ENCODE results near the gene HSPA1B.
"Not testable (repeated sequence)": the region's sequence is repeated elsewhere in the genome, so short reads cannot be mapped to it uniquely, and the experiment has no call there.

Gene HSPA1B

GRCh38 chr6:31829633-31830283, 2.2 kb downstream of the HSPA1B start:
- no peak for DNase-seq (ENCODE audit: low spot score)

GRCh38 chr6:31830886-31831335, 3.4 kb downstream of the HSPA1B start:
- no peak for DNase-seq (ENCODE audit: low spot score)

GRCh38 chr6:31831350-31832215, 4.0 kb downstream of the HSPA1B start:
- no peak for DNase-seq (ENCODE audit: low spot score)

DNA sequence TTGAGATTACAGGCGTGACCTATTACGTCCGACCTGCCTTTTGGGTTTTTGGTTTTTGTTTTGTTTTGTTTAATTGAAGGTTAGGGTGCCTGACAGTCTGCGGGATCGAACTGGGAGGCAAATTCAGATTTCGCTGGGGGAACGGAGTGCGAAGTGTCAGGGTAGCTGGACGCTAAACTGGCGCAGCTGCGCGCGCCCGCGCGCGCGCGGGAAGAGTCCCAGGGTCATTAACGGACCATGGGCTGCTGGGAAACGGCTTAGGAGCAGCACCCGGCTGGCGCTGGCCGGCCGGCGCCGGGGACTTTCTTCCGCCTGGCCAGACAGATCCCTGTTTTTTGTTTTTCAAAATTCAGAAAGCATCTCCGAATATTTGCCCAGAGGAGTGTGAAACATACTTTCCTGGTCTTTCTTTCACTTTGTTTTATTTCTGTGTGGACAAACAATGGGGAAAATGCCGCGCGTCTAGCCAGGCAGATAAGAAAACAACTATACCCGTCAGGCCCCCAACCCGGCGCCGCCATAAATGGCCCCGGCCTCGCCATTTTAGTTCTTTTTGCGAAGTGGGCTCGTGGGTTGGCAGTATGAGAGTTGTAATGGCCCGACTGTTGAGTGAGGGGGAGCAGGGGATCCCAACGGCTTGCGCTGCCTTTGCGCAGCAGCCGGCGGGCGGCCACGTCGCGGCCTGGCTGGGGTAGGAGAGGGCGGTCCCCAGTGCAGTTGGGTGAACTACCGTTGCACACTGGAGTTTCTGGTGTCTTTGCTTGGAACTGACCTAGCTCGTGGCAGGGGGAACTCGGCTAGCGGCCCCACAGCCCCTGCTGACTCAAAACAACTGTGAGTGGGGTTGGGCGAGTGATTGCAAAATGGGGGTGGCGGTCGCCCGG, 7.1 kb downstream of the HSPA1B start:
- DNase-seq (ENCODE audit: low spot score), result peak; percentile 89

DNA sequence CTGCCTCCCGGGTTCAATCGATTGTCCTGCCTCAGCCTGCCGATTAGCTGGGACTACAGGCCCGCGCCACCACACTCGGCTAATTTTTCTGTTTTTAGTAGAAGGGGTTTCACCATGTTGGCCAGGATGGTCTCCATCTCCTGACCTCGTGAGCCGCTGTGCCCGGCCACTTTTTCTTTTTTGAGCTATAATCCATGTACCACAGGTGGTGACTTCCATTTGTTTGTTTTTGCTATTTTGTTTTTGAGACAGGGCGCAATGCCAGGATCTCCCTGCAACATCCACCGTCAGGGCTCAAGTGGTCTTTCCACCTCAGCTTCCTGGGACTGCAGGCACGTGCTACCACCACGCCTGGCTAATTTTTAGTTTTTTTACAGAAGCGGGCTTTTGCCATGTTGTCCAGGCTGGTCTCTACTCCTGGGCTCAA, 8.5 kb downstream of the HSPA1B start:
- no peak for DNase-seq (ENCODE audit: low spot score)

- DNase-seq (ENCODE audit: low spot score), result no peak
Observed at GRCh38 chr6:31836474-31837368, 9.2 kb downstream of the HSPA1B start.

DNA sequence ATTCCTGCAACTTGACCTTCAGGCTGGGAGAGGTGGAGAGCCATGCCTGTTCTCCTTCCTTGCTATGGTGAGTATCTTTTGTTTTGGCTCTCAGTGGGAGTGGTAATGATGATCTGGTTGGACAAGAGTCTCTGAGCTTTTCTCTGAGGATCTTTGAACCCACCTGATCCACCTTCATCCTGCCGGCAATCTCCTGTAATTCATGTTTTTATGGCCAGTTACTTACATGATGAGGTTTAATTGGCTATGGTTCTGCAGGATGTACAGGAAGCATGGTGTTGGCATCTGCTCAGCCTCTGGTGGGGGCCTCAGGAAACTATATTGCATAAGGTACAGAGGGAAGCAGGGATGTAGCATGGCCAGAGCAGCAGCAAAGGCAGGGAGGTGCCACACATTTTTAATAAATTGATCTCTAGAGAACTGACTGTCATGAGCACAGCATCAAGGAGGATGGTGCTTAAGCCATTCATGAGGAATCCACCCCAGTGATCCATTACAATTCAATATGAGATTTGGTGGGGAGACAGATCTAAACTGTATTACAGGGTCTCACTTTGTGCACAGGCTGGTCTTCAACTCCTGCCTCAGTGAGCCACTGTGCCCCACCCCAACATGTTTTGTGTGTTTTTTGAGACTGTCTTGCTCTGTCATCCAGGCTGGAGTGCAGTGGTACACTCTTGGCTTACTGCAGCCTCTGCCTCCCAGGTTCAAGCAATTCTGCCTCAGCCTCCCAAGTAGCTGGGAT, 10.0 kb downstream of the HSPA1B start:
- no peak for DNase-seq (ENCODE audit: low spot score)

- not testable (repeated sequence) for DNase-seq (ENCODE audit: low spot score)
Observed at GRCh38 chr6:31838114-31838553, 10.6 kb downstream of the HSPA1B start.

DNA sequence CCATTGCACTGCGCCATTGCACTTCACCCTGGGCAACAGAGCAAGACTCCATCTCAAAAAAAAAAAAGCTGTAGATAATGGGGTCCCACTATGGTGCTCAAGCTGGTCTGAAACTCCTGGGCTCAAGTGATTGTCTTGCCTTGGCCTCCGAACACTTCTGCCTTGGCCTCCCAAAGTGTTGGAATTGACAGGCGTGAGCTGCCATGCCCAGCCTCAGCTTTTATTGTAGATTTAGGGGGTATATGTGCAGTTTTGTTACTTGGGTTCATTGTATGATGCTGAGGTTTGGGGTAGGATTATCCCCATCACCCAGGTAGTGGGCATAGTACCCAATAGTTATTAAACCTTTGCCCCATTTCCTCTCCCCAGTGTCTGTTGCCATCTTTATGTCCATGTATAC, 11.4 kb downstream of the HSPA1B start:
- DNase-seq (ENCODE audit: low spot score), result no peak

GRCh38 chr6:31839779-31840126, 12.2 kb downstream of the HSPA1B start:
- not testable (repeated sequence) for DNase-seq (ENCODE audit: low spot score)

GRCh38 chr6:31842053-31842452, 14.5 kb downstream of the HSPA1B start:
- DNase-seq (ENCODE audit: low spot score), result no peak

GRCh38 chr6:31844507-31844906, 17.0 kb downstream of the HSPA1B start:
- DNase-seq (ENCODE audit: low spot score), result no peak

GRCh38 chr6:31847276-31847978, 19.9 kb downstream of the HSPA1B start:
- no peak for DNase-seq (ENCODE audit: low spot score)

DNA sequence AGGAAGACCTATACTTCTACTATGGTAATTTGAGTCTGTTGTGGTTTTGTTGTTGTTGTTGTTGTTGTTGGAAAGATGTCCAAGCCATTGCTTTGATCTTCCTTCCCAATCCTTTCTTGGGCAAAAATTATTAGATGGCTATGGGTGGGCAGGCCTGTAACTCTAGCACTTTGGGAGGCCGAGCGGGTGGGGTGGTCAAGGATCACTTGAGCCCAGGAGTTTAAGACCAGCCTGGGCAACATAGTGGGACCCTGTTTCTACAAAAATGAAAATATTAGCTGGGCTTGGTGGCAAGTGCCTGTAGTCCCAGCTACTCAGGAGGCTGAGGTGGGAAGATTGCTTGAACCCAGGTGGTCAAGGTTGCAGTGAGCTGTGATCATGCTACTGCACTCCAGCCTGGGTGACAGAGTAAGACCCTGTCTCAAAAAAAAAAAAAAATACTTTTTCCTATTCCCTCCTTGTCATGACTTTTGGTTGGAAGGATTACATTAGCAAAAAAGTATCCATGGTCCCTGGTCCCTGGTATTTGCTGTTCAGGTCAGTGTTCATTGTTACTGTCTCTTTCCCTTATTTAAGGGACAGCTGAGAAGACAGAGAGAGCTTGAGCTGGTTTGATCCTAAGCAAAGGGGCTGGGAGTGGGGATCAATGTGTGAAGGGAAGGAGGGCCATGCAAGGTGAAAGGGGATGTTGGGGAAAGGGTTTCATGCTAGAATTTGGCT, 23.4 kb downstream of the HSPA1B start:
- DNase-seq (ENCODE audit: low spot score), result no peak

DNA sequence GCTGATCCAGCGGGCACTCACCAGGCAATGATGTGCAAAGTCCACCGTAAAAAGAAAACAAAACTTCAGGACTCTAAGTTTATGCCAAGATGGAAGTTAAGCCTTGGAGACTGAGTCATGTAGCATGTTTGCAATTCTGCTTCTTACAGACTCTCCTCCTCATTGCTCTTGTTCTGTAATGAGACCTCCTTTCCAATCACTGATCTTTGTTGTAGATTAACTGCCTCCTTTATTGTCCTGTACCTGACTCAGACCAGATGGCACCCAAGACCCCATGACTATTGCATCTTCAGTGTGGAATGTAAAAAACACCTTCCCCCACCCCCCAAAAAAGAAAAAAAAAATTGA, 23.9 kb downstream of the HSPA1B start:
- DNase-seq (ENCODE audit: low spot score), result no peak

DNA sequence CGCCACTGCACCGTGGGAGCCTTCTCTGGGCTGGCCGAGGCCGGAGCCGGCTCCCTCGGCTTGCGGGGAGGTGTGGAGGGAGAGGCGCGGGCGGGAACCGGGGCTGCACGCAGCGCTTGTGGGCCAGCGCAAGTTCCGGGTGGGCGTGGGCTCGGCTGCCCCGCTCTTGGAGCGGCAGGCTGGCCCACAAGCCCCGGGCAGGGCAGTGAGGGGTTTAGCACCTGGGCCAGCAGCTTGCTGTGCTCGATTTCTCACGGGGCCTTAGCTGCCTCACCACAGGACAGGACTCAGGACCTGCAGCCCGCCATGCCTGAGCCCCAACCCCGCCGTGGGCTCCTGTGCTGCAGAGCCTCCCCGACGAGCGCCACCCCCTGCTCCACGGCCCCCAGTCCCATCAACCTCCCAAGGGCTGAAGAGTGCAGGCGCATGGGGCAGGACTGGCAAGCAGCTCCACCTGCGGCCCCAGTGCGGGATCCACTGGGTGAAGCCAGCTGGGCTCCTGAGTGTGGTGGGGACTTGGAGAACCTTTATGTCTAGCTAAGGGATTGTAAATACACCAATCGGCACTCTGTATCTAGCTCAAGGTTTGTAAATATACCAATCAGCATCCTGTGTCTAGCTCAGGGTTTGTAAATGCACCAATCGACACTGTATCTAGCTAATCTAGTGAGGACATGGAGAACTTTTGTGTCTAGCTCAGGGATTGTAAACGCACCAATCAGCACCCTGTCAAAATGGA, 24.6 kb downstream of the HSPA1B start:
- DNase-seq (ENCODE audit: low spot score), result not testable (repeated sequence)

DNA sequence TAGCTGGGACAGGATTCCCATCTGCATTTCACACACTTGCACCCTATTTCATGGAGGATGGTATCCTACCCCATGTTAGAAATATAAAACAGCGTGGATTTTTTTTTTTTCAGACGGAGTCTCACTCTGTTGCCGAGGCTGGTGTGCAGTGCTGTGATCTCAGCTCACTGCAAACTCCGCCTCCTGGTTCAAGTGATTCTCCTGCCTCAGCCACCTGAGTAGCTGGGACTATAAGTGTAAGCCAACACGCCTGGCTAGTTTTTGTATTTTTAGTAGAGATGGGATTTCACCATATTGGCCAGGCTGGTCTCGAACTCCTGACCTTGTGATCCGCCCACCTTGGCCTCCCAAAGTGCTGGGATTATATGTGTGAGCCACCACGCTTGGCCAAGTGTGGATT, 30.2 kb downstream of the HSPA1B start:
- not testable (repeated sequence) for DNase-seq (ENCODE audit: low spot score)

DNA sequence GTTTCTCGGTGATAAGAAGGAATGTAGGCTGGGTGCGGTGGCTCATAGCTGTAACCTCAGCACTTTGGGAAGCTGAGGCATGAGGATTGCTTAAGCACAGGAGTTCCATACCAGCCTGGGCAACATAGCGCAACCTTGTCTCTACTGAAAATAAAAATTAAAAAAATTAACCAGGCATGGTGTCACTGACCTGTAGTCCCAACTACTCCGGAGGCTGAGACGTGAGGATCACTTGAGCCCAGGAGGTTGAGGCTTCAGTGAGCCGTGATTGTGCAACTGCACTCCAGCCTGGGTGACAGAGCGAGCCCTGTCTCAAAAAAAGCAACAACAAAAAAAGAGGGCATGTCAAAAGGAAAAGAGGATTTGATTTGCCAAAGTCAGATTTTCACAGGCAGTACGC, 31.2 kb downstream of the HSPA1B start:
- no peak for DNase-seq (ENCODE audit: low spot score)

DNA sequence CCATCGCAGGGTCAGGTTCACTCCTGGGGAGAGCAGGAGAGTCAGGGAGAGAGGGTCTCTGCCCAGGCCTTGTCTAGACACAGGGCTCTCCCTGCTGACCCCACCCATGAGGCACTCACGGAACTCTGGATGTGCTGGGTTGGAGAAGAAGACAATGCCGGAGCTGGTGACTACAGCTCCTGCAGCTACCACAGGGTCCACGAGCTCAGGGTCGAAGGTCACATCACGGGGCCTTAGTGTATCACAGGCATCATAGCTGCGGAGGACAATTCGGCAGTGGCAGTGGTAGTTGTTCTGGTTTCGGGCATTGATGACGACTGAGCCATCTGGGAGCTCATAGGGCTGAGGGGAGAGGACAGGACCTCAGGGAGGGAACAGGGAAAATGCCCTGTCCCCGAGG, 32.4 kb downstream of the HSPA1B start:
- DNase-seq (ENCODE audit: low spot score), result no peak
